Activated CD4-positive, alpha-beta T cell treated with anti-CD3 and anti-CD28 coated beads, Interleukin-2, amount 10 ng/mL, durations not matched to agents 7 days and 5 days (primary cell): ENCODE results near the gene BIN1. TPM values are rescaled to one million over a fixed set of nuclear protein-coding genes. Genes with fewer than 3 reads are reported as not detected.

ENCODE experiments used
- CTCF ChIA-PET: fragments of 350-600 bp; sonication (Branson Sonifier 250); formaldehyde crosslinking; loops from one replicate; lab custom pipeline; 2021; ENCODE audit warnings: antibody characterized with exemption; lab: Charles Lee
- POLR2A ChIA-PET: fragments of 350-600 bp; sonication (Branson Sonifier 250); formaldehyde crosslinking; loops from one replicate; lab custom pipeline; 2021; ENCODE audit warnings: antibody characterized with exemption; lab: Charles Lee
- DNase-seq: peaks from one replicate; pipeline ENCODE4 v3.0.0-alpha.2; 2020
- H3K27ac Mint-ChIP-seq: one replicate; pipeline ENCODE4 v1.8.0; 2021; ENCODE audit warnings: mild to moderate bottlenecking, moderate library complexity, mixed read lengths
- H3K27me3 Mint-ChIP-seq: one replicate; pipeline ENCODE4 v1.8.0; 2021; ENCODE audit warnings: mixed read lengths
- H3K36me3 Mint-ChIP-seq: one replicate; pipeline ENCODE4 v1.8.0; 2021; ENCODE audit warnings: low read depth, mixed read lengths
- H3K4me1 Mint-ChIP-seq: one replicate; pipeline ENCODE4 v1.8.0; 2021; ENCODE audit warnings: mixed read lengths
- H3K4me3 Mint-ChIP-seq: one replicate; pipeline ENCODE4 v1.8.0; 2021; ENCODE audit warnings: mild to moderate bottlenecking, moderate library complexity, mixed read lengths
- H3K9me3 Mint-ChIP-seq: one replicate; pipeline ENCODE4 v1.8.0; 2021; ENCODE audit warnings: mixed read lengths
- total RNA-seq, 2 experiments: library from RNA; stranded (reverse); gene quantifications; one replicate each; pipeline ENCODE4 v1.2.3, GENCODE V29; 2021

BIN1 gene
- total RNA-seq, 2 experiments from 2014 or later, result 140 to 148 TPM

DNA sequence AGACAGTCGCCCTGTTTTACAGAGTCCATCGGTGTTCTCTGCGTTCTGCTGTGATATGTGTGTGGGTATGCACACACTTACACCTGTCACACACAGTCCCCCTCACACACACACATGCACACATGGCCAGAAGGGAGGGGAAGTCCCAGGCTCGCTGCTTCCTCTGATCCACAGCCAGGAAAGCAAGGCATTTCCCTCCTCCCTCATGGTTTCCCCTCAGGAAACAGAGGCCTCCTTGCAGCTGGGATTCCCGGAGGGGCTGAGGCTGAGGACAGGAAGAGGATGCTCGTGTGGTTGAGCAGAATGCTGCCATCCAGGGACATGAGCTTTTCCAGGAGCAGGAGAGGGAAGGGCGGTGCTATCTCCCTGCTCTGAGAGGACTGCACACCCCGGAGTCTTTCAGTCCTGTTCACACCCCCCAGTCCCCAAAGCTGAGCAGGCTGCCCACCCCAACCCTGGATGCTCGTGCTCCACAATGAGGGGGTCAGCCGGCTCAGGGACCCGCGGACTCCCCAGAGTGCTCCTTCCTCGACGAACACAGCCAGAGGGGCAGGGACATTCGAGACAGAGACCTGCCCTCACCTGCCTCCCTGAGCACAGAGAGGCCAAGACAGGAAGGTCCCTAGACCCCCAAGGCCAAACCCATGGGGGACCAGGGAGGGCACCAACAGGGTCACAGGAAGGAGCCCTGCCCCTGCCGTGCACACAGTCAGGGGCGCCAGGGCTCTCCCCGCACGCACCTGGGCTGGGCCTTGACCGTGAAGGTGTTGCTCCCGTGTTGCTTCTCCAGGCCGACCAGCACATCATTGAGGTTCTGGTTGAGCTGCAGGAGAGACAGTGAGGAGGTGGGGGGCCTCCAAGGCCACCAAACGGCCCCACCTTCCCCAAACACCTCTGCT, 45.3 kb downstream of the BIN1 start:
- CTCF ChIA-PET, result interaction anchor here (1.2 kb wide), 1 partner anchor 20 kb away, joined by 3 read pairs; no protein-coding TSS in a partner anchor
- POLR2A ChIA-PET, result no interaction called here
- H3K4me1 Mint-ChIP-seq, result peaks cover 6% of the 10 kb centered on the region
- H3K4me3 Mint-ChIP-seq, result no peak overlapping the region
- H3K36me3 Mint-ChIP-seq, result peaks cover 20% of the 10 kb centered on the region
- no peaks in the 10 kb centered on the region for H3K27me3 Mint-ChIP-seq
- no peak for DNase-seq
- H3K27ac Mint-ChIP-seq, result no peak overlapping the region
- no peaks in the 10 kb centered on the region for H3K9me3 Mint-ChIP-seq

DNA sequence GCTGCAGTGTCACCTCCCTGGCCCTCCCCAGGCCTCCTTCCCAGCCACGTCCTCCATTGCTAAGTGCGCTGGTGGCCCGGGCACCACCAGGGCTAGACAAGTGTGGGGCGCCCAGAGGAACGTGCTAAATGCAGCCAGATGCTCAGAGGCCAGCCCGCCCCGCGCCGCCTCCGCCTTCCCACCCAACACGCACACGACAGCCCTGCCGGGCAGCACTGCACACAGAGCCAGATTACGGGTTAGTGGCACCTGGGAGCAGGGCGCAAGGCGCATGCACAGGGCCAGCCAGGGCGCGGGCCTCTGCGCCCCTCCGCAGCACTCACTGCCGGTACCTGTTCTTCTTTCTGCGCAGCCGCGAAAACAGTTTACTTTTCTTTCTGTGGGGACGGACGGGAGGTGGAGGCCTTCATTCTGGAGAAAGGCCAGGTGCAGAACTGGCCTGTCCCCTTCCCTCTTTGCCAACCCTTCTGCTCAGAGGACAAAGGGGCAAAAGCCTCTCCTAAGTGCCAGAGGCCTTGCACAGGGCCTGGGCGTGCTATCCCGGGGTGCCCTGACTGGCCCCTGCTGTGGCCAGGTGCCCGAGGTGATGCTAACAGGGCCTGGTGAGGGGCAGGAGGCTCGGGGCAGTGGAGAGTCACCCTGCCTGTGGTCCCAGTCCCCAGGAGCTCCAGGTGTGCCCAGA, 46.5 kb downstream of the BIN1 start:
- Mint-ChIP-seq H3K27ac (no peak overlapping the region), H3K36me3 (peaks cover 18% of the 10 kb centered on the region), H3K4me3 (no peak overlapping the region), H3K27me3 (no peaks in the 10 kb centered on the region), H3K4me1 (peaks cover 2% of the 10 kb centered on the region), H3K9me3 (no peaks in the 10 kb centered on the region)
- ChIA-PET CTCF (no interaction called here), POLR2A (no interaction called here)
- no peak for DNase-seq

DNA sequence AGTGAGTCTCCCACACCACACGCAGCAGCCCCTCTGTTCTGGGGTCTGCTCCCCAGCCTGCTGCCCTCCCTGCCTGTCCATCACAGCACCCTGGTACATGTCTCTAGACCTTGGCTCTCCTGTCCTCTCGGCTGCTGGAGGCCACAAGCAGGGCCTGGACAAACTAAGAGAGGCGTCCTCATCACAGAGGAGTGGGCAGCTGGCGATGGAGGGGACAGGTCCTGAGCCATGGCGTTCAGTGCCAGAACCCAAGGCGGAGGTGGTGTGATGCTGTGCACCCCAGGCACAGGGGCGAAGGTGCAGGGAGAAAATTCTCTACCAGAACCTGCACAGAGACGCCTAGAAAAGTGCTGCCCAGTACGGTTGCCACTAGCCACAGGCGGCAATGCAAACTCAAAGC, 47.4 kb downstream of the BIN1 start:
- ChIA-PET CTCF (no interaction called here), POLR2A (no interaction called here)
- Mint-ChIP-seq H3K27ac (peak overlapping the region; percentile 72), H3K27me3 (no peaks in the 10 kb centered on the region), H3K4me3 (no peak overlapping the region), H3K4me1 (no peaks in the 10 kb centered on the region), H3K9me3 (no peaks in the 10 kb centered on the region), H3K36me3 (peaks cover 18% of the 10 kb centered on the region)
- DNase-seq, result no peak

DNA sequence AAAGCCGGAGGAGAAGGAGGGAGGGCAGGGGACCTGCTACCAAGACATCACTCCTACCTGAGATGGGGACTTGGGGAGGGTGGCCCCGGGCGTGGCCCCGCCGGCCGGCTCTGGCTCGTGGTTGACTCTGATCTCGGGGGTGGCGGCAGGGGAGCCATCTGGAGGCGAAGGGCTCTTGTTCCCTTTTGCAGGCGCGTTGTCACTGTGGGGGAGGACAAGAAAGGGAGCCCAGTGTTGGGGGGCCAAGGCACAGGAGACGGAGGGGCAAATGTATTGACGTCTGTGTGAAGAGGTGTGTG, 48.1 kb downstream of the BIN1 start:
- Mint-ChIP-seq H3K36me3 (peaks cover 20% of the 10 kb centered on the region), H3K4me3 (no peak overlapping the region), H3K27me3 (no peaks in the 10 kb centered on the region), H3K4me1 (no peaks in the 10 kb centered on the region), H3K27ac (peak overlapping the region; percentile 37), H3K9me3 (no peaks in the 10 kb centered on the region)
- CTCF ChIA-PET, result no interaction called here
- POLR2A ChIA-PET, result no interaction called here
- no peak for DNase-seq

DNA sequence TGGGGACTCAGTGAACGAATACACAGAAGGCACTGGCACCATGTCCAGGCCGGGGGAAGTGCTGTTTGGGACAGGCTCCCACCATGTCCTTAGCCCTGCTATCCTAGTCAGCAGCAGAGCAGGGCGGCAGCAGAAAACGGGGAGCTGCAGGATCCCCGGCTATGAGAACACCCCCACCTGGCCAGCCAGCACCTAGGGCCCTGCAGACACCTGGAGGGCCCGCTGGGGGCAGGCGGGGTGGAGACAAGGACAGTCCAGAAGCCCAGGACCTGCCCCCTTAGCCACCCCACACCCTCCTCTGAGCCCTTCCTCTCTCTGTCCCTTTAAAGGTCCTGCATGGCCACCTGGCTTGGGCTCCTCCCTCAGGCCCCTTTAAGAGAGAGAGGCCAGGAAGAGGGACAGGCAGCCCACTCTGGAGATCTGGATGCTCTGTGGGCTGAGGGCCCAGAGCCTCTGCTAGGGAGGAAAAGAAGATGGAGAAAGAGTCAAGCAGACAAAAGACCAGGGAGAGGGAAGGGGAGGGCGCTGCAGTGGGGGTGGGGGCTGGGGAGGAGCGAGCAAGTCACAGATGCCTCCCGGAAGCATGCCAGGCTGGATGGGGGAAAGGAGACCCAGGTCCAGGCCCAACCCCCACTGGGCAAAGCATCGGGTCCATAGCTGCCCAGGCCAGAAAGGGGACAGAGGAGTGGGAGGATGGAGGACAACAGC, 48.6 kb downstream of the BIN1 start:
- CTCF ChIA-PET, result interaction anchor here (0.6 kb wide), 1 partner anchor 323 kb away, joined by 5 read pairs; no protein-coding TSS in a partner anchor
- Mint-ChIP-seq H3K9me3 (no peaks in the 10 kb centered on the region), H3K27me3 (no peaks in the 10 kb centered on the region), H3K4me1 (no peaks in the 10 kb centered on the region), H3K27ac (no peak overlapping the region), H3K36me3 (peaks cover 20% of the 10 kb centered on the region), H3K4me3 (no peak overlapping the region)
- no peak for DNase-seq
- POLR2A ChIA-PET, result no interaction called here

DNA sequence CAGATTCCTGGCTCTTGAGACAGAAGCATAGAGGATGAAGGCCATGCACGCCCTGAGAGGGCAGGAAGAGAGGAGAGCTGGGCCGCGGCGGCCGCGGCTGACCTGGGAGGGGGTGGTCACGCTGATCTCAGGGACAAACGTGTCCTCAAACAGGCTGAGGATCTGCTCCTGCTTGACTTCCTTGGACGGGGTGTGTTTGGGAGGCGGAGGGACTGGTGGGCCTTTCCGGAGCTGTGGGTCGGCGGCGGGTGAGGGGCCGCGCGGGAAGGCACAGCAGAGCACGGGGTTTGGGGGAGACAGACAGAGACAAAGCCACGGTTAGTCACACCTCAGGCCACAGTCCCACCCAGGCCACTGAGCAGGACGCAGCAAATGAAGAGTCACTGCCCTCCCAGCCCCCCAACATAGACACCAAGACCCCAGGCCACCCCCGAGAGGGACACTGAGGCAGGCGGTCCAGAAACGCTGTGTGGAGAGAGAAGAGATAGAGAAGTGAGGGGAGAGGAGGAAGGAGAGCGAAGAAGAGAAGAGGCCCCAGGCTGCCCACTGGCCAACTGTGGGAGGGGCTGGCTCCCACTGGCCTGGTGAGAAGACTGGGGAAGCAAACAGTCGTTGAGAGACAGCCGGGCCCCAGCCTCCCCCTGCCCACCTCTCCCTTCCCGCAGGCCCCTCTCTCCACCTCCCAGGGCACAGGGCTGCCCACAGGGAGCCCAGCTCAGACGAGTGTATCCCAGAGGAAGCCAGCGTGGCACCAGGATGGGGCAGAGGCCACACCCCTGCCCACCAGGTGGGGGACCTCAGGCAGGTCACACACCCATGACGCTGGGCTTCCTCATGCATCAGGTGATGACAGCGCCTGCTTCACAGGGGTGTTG, 49.3 kb downstream of the BIN1 start:
- Mint-ChIP-seq H3K4me1 (no peaks in the 10 kb centered on the region), H3K9me3 (no peaks in the 10 kb centered on the region), H3K27me3 (no peaks in the 10 kb centered on the region), H3K36me3 (peaks cover 15% of the 10 kb centered on the region), H3K27ac (no peak overlapping the region), H3K4me3 (no peak overlapping the region)
- POLR2A ChIA-PET, result no interaction called here
- DNase-seq, result no peak
- CTCF ChIA-PET, result interaction anchor here (0.6 kb wide), 1 partner anchor 324 kb away, joined by 5 read pairs; no protein-coding TSS in a partner anchor

DNA sequence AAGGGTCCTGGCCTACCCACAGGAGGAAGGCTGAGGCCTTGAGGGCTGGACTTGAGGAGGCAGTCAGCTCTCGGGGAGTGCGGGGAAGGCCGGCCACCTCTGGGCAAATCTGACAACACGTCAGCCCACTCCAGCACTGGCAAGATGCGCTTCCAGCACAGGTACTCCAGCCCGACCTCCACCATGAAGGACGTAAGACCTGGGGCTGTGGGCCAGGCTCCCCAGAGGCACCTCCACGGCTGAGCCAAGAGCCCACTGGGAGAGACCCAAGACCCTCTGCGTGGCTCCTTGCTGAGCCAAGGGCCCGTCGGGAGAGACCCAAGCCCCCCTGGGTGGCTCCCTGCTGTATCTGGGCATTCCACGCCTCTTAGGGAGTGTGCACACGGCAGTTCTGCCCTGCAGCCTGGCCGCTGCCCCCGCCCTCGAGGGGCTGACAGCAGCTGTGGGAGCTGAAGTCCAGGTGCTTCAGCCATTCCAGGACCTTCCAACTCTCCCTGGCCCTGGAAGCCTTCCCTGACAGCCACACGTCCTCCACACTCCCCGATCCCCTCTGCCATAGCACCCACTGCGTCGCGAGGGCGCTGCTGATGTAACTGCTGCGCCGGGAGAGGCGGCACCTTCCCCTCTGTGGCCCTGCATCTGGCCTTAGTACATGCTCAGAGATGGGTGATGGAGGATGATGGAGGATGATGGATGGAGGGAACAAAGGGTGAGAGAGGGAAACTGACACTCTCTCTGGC, 50.2 kb downstream of the BIN1 start:
- ChIA-PET CTCF (no interaction called here), POLR2A (no interaction called here)
- peaks cover 10% of the 10 kb centered on the region for H3K36me3 Mint-ChIP-seq
- H3K27ac Mint-ChIP-seq, result no peak overlapping the region
- H3K27me3 Mint-ChIP-seq, result no peaks in the 10 kb centered on the region
- no peaks in the 10 kb centered on the region for H3K4me1 Mint-ChIP-seq
- no peak overlapping the region for H3K4me3 Mint-ChIP-seq
- no peaks in the 10 kb centered on the region for H3K9me3 Mint-ChIP-seq
- no peak for DNase-seq

DNA sequence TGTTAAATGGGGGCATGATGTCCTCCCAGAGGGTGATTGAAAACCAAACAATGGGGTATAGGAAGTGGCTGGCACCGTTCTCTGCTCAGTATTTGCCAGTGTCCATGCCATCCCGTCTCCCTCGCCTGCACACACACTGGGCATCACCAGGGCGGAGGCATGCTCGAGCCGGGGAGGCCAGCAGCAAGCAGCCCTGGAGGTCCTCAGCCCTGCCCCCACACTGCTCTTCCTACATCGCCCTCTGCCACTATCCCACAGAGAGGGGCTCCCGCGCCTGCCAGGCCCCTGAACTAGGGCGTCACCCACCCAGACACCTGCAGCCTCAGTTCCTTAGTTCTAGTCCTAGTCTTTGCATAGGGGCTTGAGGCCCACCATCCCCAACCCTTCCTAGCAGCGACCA, 50.9 kb downstream of the BIN1 start:
- POLR2A ChIA-PET, result no interaction called here
- no peaks in the 10 kb centered on the region for H3K9me3 Mint-ChIP-seq
- H3K27ac Mint-ChIP-seq, result no peak overlapping the region
- no peak overlapping the region for H3K4me3 Mint-ChIP-seq
- no peaks in the 10 kb centered on the region for H3K4me1 Mint-ChIP-seq
- no peaks in the 10 kb centered on the region for H3K27me3 Mint-ChIP-seq
- H3K36me3 Mint-ChIP-seq, result peaks cover 10% of the 10 kb centered on the region
- DNase-seq, result no peak
- CTCF ChIA-PET, result interaction anchor here (1.3 kb wide), 1 partner anchor 11 kb away, joined by 3 read pairs; no protein-coding TSS in a partner anchor

DNA sequence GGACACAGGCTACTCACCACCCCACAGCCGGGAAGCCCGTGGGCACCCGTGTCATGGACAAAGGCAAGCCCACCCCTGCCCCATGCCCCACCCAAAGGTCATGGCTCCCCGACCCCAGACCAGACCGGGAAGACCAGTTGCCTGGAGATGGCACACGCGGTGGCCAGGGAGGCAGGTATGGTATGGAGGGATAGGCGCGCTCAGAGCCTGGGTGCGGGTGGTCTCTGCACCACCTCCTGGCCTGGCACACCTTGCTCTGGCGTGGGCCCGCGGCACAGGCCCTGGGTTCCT, 51.2 kb downstream of the BIN1 start:
- no peak for DNase-seq
- H3K36me3 Mint-ChIP-seq, result peaks cover 10% of the 10 kb centered on the region
- no peaks in the 10 kb centered on the region for H3K4me1 Mint-ChIP-seq
- no peak overlapping the region for H3K27ac Mint-ChIP-seq
- POLR2A ChIA-PET, result no interaction called here
- H3K4me3 Mint-ChIP-seq, result no peak overlapping the region
- no peaks in the 10 kb centered on the region for H3K27me3 Mint-ChIP-seq
- CTCF ChIA-PET, result interaction anchor here (1.1 to 1.3 kb wide), 2 partner anchors 11 to 12 kb away, joined by 3 read pairs; no protein-coding TSS in a partner anchor
- no peaks in the 10 kb centered on the region for H3K9me3 Mint-ChIP-seq

DNA sequence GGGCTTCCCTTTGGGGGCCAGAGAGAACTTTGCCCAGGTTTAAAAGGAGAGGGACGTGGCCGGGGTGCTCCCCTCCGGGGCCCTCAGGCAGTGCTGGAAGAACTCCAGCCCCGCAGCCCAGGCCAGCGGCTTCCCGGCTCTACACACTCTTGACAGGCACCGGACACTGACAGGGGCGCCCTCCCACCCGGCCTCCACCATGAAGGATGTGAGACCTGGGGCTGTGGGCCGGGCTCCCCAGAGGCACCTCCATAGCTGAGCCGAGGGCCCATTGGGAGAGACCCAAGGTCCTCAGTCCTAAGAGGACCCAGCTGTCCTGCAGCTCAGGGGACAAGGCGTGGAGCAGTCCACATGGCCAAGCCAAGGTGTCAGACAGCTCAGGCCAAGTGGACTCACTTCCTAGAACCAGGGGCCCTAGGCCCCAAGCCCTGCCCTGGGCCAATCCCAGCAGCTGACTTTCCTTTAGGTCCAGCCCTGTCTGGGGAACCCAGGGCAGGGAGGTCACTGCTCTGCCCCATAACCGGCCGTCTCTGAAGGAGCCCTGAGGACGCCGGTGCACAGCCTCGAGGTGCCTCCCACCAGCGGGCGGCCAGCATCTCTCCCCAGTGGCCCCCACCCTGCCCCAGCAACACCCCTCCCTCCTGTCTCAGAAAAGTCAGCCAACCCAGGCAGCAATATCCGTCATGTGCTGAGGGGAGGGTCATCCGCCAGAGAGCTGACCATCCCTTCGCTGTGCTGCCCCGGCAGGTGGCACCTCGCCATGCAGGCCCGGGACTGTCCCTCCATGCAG, 51.8 kb downstream of the BIN1 start:
- ChIA-PET CTCF (interaction anchor here (1.1 to 1.3 kb wide), 2 partner anchors 10 to 13 kb away, joined by 3 read pairs; no protein-coding TSS in a partner anchor), POLR2A (no interaction called here)
- Mint-ChIP-seq H3K36me3 (peaks cover 10% of the 10 kb centered on the region), H3K4me1 (peaks cover 4% of the 10 kb centered on the region), H3K9me3 (no peaks in the 10 kb centered on the region), H3K27me3 (no peaks in the 10 kb centered on the region), H3K27ac (no peak overlapping the region), H3K4me3 (no peak overlapping the region)
- no peak for DNase-seq

DNA sequence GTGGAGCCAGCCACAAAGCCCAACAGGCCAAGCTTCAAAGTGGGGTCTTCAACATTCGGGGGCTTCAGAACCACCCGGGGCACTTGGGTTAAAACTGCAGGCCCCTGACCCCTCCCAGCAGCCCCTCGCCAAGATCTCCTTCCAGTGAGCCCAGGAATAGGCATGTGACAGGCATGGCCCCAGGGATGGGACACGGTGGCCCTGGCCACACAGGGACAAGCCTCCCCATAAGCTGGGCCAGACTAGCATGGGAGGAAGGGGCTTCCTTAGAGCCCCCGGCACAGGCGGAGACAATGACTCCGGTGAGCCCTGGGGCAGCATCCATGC, 52.4 kb downstream of the BIN1 start:
- no peak for DNase-seq
- Mint-ChIP-seq H3K27ac (no peak overlapping the region), H3K9me3 (no peaks in the 10 kb centered on the region), H3K27me3 (no peaks in the 10 kb centered on the region), H3K4me3 (no peak overlapping the region), H3K4me1 (peaks cover 7% of the 10 kb centered on the region), H3K36me3 (peaks cover 12% of the 10 kb centered on the region)
- ChIA-PET POLR2A (no interaction called here), CTCF (interaction anchor here (1.1 to 1.3 kb wide), 2 partner anchors 10 to 13 kb away, joined by 3 read pairs; no protein-coding TSS in a partner anchor)
